Inflammatory macrophage treated with lipopolysaccharide for 1 hour (primary cell): ENCODE measurements around the gene FNBP1.
"Not testable (repeated sequence)": the region's sequence is repeated elsewhere in the genome, so short reads cannot be mapped to it uniquely, and the experiment has no call there.

ENCODE experiments used
- DNase-seq, 2 donors: peaks; one replicate each; pipeline ENCODE4 v3.0.0-alpha.2; 2020 to 2022

The FNBP1 gene

DNA sequence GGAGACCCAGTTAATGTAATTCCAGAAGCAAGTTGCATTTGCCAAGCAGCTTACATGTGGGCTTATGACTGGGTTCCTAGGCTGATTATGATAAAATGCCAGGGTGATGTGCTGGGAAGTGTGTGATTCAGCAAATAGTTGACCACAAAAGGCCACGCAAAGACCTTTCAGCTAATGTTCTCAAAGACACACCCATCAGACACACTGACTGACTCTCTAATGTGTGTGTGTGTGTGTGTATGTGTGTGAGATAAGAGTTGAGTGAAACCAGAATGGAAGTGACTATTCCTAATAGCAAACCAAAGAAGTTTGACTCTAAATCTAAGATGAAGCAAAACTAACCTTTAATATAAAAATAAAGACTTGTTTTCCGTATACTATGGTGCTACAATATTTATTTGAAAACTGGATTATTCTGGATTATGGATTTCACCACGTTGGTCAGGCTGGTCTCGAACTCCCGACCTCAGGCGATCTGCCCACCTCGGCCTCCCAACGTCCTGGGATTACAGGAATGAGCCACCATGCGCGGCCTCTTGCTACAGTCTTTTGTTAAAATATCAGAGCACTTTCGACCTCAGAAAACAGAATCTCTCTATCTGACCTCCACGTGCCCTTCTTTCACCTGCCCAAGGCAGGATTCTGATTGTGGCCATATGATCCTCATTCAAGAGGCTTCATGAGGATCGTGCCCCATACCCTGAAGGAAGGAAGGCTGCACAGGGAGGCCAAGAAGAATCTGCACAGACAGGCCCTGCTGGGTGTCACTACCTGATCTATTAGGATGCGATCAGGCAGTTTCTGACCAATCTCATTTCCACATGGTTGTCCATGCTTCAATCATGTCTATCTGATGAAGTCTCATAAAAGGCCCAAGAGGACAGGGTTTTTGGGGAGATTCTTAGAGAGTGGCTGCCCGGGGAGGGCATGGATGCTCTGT is 132.1 kb downstream of the FNBP1 start:
- peak; percentile 44 to 64 for DNase-seq

DNA sequence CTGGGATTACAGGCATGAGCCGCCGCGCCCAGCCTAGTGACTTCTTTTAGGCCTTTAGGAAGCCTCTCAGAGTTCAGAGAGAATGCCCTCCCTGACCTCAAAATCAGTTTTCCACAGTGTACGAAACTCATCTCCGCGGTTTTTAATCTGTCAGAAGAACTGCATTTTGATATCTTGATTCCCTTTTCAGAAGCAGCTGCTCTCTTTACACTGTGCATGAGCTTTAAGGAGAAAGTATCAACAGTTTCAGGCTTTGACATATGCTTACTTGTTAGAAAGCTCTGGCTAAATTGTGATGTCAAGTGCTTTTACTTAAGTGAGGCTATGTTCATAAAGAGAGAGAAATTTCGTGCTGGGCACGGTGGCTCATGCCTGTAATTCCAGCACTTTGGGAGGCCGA is 133.1 kb downstream of the FNBP1 start:
- no peak for DNase-seq

DNA sequence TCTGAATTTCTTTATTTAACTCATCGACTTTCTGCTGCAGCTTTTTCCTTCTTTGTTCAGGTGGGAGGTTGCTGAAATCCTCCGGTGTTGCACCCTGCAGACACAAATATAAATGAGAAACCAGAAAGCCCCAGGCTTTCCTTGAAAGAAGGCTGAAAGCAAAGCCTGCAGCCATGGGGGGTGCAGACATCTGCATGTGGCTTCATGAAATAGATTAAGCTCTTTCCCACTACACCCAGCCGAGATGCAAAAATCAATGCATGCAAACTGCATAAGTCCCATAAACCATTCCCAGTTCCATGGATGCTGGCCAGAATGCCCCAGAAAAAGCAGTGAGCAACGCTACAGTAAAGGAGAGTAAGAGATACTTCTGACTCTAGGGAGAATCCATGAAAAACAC is 134.1 kb downstream of the FNBP1 start:
- DNase-seq = no peak

DNA sequence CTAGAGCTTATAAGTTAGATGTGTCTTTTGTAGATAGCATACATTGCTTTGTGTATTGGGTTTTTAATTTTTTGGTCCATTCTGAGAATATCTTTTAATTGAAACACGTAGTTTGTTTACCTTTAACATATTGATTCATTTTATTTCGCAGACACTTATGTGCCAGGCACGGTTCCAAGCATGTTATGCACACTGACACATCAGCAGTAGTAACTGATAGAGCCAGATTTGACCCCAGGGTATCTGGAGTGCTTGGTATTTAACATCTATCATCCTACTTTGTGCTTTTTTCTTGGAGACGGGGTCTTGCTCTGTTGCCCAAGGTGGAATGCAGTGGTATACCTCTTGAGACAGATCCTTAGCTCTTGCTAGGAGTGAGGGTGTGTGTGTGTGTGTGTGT is 135.8 kb downstream of the FNBP1 start:
- no peak for DNase-seq

DNA sequence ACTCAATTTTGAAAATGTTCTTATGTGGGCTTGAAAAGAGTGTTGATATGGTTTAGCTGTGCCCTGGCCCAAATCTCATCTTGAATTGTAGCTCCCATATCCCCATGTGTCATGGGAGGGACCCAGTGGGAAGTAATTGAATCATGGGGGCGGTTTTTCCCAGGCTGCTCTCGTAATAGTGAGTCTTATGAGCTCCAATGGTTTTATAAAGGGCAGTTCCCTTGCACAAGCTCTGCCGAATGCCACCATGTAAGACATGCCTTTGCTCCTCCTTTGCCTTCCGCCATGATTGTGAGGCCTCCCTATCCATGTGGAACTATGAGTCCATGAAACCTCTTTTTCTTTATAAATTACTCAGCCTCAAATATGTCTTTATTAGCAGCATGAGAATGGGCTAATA is 136.7 kb downstream of the FNBP1 start:
- peak; percentile 64 to 75 for DNase-seq

DNA sequence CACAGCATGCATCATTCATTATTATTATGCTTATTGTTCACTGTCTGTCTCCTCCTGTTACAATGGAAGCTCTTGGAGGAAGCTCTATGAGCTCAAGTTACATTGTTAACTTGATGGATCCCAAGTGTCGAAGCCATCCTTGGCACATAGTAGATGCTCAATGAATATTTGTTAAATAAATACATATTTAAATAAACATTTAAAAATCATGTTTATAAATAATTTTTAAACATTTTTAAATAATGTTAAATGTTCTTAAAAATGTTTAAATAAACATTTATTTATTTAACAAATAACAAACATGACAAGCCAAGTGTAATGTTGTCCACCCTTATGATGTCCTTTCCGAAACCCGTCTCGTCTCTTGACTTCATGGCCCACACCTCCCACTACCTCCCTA is 138.3 kb downstream of the FNBP1 start:
- DNase-seq = no peak

DNA sequence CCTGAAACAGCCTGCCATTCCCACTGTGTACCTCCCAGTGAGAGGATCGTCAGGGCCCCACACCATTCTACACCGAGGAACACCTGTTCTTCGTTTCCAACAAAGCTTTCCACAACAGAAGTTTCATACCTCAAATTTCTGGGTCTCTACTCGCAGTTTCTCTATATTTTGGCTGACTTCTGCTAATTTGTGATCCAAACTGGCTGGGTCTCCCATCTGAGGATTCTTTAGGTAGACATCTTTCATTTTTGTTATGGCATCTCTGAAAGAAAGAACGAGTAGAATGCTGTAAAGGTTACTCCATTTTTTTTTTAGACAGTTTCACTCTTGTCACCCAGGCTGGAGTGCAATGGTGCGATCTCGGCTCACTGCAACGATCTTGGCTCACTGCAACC is 140.3 kb downstream of the FNBP1 start:
- no peak for DNase-seq

DNA sequence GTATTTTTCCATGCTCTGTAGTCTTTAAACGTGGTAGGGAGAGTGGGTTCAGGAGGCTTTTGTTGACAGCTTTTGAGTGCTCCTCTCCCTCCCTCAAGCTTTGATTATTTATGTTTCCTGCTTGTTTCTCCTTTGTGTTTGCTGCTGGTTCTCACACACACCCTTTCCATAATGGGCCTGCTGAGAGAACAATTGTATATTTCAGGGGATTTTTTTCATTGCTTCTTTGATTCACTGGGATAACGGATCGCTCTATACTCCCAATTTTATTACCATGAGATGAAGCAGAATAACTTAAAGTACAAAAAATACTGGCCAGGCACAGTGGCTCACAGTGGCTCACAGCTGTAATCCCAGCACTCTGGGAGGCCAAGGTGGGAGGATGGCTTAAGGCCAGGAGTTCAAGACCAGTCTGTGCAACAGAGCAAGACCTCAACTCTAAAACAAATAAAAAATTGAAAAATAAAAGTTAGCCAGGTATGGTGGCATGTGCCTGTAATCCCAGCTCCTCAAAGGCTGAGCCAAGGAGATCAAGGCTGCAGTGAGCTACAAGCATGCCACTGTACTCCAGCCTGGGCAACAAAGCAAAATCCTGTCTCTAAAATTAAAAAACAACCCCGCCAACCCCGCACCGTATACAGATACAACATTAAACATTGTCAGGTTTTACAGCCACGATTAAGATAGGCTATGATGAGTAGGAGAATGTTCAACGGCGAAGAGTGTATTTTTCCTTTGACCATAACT is 140.8 kb downstream of the FNBP1 start:
- DNase-seq = no peak

DNA sequence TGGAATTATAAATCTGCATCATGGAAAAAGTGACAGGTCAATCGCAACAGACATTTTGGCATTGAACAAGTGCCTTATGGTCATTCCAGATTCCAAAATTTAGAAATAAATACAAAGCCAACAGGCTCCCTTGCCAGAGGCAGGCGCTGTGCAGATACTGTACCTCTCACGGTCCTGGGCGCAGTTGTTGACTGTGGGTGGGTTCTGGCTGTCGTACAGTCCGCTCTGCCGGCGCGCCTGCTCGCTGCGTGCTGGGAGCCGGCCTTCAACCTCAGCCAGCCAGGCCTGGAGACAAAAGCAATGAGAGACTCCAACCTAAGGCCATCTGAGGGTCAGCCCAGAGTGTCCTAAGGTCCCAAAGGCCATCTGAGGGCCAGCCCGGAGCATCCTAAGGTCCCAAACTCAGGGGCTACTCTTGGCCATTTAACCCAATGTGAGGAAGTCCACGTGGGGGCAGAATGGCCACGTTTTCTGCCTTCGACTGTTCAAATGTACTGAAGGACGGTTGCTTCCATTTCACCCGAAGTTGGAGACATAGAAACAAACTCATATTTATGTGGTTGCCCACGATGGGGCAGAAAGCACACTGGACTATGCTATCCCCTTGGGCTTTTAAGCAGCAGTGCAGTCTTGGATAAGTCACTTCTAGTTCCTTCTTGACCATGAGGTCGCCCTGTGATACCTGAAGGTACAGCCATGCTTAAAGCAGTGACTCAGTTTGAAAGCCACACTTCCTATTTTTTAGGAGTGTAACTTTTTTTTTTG is 142.5 kb downstream of the FNBP1 start:
- DNase-seq = peak; percentile 20 to 45

DNA sequence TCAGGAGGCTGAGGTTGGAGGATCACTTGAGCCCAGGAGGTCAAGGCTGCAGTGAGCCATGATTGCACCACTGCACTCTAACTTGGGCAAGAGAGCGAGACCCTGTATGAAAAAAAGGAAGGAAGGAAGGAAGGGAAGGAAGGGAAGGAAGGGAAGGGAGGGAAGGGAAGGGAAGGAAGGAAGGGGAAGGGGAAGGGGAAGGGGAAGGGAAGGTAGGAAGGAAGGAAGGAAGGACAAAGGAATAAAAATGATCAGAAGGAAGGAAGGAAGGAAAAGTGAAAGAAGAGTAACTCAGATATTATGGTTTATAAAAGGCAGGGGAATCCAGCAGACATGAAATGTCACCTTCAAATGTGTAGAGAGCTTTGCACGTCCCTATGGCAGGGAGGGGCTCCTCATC is 143.4 kb downstream of the FNBP1 start:
- DNase-seq = no peak

DNA sequence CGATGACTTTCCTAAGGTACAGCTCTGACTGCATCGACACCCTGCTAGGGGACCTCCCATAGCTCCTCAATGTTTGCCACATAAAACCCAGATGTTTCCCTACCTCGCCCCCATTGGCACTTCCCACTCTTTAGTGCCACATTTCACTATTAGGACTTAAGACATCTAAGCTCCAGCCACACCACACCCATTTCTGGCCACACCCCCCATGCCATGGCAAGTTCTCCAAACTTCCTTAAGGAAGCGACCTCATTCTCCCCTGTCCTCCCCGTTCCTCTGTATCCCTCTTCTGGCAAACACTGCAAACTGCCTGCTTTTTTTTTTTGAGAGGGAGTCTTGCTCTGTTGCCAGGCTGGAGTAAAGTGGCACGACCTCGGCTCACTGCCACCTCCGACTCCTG is 144.8 kb downstream of the FNBP1 start:
- DNase-seq = peak; percentile 79 to 92

DNA sequence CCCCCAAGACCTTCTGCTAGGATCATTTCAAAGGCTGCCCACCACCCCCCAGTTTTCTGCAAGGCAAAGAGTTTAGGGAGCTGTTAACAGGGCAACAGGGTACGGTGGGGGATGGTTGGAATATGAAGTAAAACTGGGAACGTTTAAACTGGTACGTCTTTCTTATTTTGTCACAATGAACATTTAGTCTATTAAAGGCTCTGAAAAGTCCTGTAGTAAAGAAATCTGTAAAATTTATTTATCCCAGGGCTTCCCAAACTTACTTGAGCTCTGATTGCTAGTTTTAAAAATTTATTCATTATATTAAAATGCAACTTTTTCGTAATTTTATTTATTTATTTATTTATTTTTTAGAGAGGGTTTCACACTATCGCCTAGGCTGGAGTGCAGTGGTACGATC is 145.7 kb downstream of the FNBP1 start:
- DNase-seq = no peak

DNA sequence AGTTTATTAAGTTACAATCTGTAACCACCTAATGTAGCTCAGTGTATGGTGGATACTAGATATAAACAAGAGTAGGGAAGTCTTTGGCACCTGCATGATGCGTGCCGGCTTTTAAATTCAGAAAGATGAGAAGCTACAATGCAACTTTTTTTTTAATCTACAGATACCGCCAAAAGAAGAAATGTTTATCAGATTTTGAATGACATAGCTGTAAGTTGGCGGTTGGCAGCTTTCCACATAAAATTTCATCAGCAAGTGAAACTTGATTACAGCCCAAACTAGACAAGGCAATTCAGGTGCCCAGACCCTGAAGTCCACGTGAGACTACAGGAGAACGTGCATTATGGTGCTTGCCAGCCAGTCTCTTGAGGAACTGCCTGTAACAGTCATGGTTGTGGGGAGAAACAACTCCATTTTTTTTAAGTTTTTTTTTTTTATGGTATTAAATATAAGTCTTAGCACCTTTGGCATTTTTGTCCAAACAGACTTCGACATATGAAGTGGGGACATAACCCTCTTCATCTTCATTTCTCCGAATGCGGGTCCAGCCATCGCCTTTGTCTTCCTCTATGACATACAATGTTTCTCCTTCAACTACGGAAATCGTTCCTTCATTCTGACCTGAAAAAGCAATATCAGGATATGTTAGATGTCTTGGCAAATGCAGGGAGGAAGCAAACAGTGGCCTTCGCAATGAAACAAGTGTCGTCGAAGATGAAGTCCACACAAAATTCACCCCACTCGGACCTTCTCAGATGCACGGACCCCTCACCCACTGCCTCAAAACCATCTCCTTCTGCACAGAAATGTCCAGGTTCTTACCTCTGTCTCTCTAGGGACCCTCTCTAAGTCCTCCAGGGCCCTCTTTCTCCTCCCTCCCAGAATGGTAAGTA is 147.4 kb downstream of the FNBP1 start:
- DNase-seq = no peak

DNA sequence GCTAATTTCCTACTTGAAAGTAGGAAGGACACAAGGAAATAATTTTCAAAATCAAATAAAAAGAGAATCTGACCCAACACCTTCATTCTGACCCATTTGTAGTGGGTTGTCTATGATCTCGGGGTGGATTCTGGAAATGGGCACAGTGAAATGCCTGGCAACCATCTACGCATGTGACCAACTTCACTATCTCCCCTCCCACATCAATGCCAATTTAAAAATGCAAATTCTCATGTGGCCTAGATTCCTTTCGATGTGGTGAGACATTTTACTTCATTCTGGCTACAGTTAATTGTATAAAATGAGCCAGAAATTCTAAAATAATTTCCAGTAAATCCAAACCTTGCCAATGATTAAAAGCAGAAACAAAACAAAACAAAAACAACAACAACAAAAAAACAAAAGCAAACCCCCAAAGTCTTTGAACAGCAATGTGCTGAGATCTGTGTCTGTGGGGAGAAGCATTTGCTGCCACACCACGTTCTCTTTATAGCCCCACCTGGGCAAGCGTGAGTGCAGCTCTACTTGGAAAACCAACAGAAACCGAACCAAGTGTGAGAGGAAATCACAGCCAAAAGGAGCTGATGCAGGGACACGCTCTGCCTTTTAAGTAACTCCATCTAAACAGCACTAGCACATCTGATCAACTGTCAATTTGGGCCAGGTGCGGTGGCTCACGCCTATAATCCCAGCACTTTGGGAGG is 148.7 kb downstream of the FNBP1 start:
- DNase-seq = peak in 1 of 2 donors; percentile 32

DNA sequence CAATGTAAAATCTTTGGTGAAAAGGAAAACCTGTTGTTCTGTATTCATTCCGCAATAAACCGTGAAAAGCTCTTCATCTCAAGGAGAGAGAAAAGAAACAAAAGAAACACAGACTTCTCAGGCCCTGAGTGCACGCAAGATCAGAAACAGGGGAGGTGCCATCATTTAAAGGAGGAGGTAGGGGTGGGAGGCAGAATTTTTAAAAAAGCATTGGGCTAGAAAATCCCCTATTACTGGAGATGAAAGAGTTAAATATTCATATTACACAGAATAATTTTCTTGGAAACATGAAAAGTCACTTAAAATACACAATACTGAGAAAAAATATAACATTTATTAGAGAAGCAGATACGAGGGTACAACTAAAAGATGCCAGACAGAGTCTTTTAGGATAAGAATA is 151.4 kb downstream of the FNBP1 start:
- DNase-seq = no peak

DNA sequence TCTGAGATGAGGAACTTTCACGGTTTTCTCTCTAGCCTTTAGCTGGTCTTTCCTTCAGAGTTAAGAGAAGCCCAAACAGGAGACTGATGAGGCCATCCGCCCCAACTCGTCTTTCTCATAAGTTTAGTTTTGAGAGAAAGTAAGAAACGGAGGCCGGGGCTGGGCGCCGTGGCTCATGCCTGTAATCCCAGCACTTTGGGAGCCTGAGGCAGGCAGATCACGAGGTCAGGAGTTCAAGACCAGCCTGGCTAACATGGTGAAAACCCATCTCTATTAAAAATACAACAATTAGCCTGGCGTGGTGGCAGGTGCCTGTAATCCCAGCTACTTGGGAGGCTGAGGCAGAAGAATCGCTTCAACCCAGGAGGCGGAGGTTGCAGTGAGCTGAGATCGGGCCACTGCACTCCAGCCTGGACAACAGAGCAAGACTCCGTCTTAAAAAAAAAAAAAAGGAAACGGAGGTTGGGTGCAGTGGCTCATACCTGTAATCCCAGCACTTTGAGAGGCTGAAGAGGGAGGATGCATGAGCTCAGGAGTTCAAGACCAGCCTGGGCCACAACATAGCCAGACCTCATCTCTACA is 152.2 kb downstream of the FNBP1 start:
- DNase-seq = not testable (repeated sequence)

DNA sequence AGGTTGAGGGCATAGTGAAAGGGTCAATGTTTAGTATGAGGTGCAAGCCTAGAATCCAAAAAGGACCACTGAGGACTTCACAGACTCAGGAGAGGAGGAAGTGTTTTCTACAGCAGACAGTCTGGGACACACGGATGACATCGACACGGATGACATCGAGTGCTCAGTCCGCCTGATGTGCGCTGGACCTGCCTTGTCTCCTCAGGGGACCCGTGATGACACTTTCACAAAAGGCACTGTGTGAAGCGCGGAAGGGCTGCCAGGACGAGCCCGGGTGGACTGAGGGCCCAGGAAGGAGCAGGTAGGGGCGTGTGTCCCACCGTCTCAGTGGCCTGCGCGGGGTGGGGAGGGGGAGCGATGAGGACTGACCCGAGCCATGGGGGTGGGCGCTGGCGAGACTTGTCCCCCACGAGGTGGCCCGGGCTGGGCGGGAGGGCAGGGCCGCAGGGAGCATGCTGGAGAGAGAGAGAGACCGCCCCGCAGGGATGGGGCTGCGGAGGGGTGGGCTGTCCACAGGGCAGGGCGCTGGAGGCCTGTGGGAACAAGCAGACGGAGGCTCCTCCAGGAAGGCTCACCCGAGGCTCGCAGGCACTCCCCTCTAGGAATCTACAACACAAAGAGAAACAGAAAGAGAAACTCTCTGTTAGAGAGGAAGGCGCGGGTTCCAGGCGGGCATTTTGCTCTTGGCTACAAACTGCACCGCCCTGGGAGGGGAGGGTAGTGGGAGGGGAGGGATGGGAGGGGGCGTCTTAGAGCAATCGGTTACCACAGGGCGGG is 152.9 kb downstream of the FNBP1 start:
- DNase-seq = peak; percentile 80 to 81

DNA sequence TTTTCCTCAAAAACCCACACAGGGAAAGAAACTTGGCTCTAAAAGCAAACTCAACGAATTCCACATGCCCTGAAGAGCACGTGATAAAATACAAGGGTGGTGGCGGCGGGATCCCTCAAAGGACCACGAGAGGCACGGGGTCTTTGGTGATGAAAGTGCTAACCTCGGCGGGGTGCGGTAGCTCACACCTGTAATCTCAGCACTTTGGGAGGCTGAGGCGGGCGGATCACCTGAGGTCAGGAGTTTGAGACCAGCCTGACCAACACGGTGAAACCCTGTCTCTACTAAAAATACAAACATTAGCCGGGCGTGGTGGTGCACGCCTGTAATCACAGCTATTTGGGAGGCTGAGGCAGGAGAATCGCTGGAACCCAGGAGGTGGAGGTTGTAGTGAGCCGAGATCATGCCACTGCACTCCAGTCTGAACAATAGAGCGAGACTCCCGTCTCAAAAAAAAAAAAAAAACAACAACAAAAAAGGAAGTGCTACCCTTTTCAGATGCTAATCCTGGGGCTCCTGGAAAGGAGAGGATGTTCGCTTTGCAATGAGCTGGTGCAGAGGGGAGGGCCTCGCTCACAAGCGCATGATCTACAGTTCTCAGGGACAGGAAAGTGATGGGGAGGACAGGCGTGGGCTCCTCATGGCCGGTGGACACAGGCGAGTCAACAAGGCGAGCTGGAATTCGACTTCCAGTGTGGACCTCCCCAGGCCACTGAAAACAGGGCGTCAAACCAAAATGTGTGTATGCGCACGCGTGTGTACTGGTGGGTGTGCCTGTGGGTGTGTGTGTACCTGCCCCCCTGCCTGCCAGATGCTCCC is 153.7 kb downstream of the FNBP1 start:
- DNase-seq = peak in 1 of 2 donors; percentile 15
